ENCODE results near the gene ZSWIM9. TPM values are rescaled to one million over a fixed set of nuclear protein-coding genes. Genes with fewer than 3 reads are reported as not detected.

ZSWIM9 gene
- total and polyA plus RNA-seq, 4 donors: 0.25 to 2.5 (median 1.6) TPM

DNA sequence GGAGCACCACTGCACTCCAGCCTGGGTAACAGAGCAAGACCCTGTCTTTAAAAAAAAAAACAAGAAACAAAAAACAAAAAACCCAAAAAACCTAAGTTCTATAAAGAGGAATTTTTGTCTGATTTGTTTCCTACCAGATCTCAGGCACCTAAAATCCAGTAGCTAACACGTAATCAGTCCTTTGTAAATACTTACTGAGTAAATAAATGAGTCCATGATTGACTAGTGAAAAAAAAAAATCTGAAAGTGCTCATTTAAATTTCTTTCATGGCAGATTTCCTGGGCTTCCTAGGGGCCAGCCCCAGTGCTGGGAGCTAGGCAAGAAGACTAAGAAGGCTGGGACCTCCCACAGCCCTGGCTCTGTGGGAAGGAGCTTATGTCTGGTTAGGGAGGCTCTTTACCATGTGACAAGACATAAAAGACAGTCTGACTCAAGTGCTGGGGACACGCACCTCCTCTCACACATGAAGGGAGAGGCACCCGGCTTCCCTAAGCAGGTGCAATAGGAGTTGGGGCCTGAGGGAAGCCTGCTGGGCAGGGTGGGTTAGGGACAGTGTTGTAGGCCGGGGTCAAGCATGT lies 22.8 kb upstream of the ZSWIM9 start:
- H3K4me3 ChIP-seq (ENCODE audit: low read depth in 1 of 3, low read length in 3 of 3): no peak overlapping the region
- WGBS: 79% methylated on average over 4 of the region's 4 CpGs
- H3K27me3 ChIP-seq (ENCODE audit: control insufficient read depth in 4 of 4, insufficient read depth in 4 of 4, low read length in 3 of 4): no peaks in the 10 kb centered on the region
- TF ChIP-seq EGR1 (IDR thresholded peaks at IDR 0.05; ENCODE audit: low read depth in 2 of 2): no peak
- TF ChIP-seq JUND (IDR thresholded peaks at IDR 0.05): no peak
- no peak for TF ChIP-seq NR2F2 (IDR thresholded peaks at IDR 0.05)
- TF ChIP-seq FOXA2 (IDR thresholded peaks at IDR 0.05): no peak
- TF ChIP-seq, protein P1, sequence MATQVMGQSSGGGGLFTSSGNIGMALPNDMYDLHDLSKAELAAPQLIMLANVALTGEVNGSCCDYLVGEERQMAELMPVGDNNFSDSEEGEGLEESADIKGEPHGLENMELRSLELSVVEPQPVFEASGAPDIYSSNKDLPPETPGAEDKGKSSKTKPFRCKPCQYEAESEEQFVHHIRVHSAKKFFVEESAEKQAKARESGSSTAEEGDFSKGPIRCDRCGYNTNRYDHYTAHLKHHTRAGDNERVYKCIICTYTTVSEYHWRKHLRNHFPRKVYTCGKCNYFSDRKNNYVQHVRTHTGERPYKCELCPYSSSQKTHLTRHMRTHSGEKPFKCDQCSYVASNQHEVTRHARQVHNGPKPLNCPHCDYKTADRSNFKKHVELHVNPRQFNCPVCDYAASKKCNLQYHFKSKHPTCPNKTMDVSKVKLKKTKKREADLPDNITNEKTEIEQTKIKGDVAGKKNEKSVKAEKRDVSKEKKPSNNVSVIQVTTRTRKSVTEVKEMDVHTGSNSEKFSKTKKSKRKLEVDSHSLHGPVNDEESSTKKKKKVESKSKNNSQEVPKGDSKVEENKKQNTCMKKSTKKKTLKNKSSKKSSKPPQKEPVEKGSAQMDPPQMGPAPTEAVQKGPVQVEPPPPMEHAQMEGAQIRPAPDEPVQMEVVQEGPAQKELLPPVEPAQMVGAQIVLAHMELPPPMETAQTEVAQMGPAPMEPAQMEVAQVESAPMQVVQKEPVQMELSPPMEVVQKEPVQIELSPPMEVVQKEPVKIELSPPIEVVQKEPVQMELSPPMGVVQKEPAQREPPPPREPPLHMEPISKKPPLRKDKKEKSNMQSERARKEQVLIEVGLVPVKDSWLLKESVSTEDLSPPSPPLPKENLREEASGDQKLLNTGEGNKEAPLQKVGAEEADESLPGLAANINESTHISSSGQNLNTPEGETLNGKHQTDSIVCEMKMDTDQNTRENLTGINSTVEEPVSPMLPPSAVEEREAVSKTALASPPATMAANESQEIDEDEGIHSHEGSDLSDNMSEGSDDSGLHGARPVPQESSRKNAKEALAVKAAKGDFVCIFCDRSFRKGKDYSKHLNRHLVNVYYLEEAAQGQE (IDR thresholded peaks at IDR 0.05): peak; percentile 17
- TF ChIP-seq, protein P2, sequence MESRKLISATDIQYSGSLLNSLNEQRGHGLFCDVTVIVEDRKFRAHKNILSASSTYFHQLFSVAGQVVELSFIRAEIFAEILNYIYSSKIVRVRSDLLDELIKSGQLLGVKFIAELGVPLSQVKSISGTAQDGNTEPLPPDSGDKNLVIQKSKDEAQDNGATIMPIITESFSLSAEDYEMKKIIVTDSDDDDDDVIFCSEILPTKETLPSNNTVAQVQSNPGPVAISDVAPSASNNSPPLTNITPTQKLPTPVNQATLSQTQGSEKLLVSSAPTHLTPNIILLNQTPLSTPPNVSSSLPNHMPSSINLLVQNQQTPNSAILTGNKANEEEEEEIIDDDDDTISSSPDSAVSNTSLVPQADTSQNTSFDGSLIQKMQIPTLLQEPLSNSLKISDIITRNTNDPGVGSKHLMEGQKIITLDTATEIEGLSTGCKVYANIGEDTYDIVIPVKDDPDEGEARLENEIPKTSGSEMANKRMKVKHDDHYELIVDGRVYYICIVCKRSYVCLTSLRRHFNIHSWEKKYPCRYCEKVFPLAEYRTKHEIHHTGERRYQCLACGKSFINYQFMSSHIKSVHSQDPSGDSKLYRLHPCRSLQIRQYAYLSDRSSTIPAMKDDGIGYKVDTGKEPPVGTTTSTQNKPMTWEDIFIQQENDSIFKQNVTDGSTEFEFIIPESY (IDR thresholded peaks at IDR 0.05): no peak
- no peak for TF ChIP-seq GABPA (IDR thresholded peaks at IDR 0.05 in 1 of 2, conservative IDR thresholded peaks at IDR 0.05 in 1 of 2)
- peak in 1 of 2 donors; percentile 13 for TF ChIP-seq HNF4A (conservative IDR thresholded peaks at IDR 0.05)
- TF ChIP-seq RAD21 (IDR thresholded peaks at IDR 0.05): no peak
- TF ChIP-seq, protein P3, sequence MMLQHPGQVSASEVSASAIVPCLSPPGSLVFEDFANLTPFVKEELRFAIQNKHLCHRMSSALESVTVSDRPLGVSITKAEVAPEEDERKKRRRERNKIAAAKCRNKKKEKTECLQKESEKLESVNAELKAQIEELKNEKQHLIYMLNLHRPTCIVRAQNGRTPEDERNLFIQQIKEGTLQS (IDR thresholded peaks at IDR 0.05): no peak
- TF ChIP-seq YY1 (IDR thresholded peaks at IDR 0.05): no peak
- TF ChIP-seq, protein P4, sequence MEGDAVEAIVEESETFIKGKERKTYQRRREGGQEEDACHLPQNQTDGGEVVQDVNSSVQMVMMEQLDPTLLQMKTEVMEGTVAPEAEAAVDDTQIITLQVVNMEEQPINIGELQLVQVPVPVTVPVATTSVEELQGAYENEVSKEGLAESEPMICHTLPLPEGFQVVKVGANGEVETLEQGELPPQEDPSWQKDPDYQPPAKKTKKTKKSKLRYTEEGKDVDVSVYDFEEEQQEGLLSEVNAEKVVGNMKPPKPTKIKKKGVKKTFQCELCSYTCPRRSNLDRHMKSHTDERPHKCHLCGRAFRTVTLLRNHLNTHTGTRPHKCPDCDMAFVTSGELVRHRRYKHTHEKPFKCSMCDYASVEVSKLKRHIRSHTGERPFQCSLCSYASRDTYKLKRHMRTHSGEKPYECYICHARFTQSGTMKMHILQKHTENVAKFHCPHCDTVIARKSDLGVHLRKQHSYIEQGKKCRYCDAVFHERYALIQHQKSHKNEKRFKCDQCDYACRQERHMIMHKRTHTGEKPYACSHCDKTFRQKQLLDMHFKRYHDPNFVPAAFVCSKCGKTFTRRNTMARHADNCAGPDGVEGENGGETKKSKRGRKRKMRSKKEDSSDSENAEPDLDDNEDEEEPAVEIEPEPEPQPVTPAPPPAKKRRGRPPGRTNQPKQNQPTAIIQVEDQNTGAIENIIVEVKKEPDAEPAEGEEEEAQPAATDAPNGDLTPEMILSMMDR (IDR thresholded peaks at IDR 0.05; ENCODE audit: low read depth, low read length, missing input control): no peak
- TF ChIP-seq SP1 (IDR thresholded peaks at IDR 0.05): no peak
- TF ChIP-seq, protein P5, sequence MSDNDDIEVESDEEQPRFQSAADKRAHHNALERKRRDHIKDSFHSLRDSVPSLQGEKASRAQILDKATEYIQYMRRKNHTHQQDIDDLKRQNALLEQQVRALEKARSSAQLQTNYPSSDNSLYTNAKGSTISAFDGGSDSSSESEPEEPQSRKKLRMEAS (IDR thresholded peaks at IDR 0.05): no peak
- TF ChIP-seq RXRA (IDR thresholded peaks at IDR 0.05): peak in 1 of 2 donors; percentile 25
- TF ChIP-seq FOXA1 (IDR thresholded peaks at IDR 0.05): peak; percentile 13
- no peak for TF ChIP-seq HNF4G (IDR thresholded peaks at IDR 0.05)
- TF ChIP-seq TAF1 (conservative IDR thresholded peaks at IDR 0.05): no peak
- H3K9ac ChIP-seq (ENCODE audit: low read depth in 1 of 2, low read length in 2 of 2): no peak overlapping the region
- no peaks in the 10 kb centered on the region for H3K9me3 ChIP-seq (ENCODE audit: control insufficient read depth in 4 of 4, low read length in 3 of 4)
- peaks cover 8 to 32% (median 31%) of the 10 kb centered on the region in 4 donors for H3K4me1 ChIP-seq (ENCODE audit: control insufficient read depth in 4 of 4, insufficient read depth in 4 of 4, low read length in 3 of 4)
- DNase-seq (ENCODE audit: low spot score): no peak
- peaks cover 0 to 8% (median 1%) of the 10 kb centered on the region in 4 donors for H3K36me3 ChIP-seq (ENCODE audit: control insufficient read depth in 4 of 4, insufficient read depth in 3 of 4, low read depth in 1 of 4, low read length in 3 of 4)
- peak overlapping the region in 1 of 2 donors; percentile 31 for H3K27ac ChIP-seq (ENCODE audit: low read depth in 1 of 2, low read length in 2 of 2)

All from liver (tissue), 9 donors.